ENCODE data around the gene EPB41L2. TPM values are rescaled to one million over a fixed set of nuclear protein-coding genes. Genes with fewer than 3 reads are reported as not detected.
"Not testable (repeated sequence)": the region's sequence is repeated elsewhere in the genome, so short reads cannot be mapped to it uniquely, and the experiment has no call there.

EPB41L2 gene
- total RNA-seq, 1 donor from 2014 or later, result 314 TPM

GRCh38 chr6:130923350-130923749 is 139.7 kb downstream of the EPB41L2 start:
- DNase-seq (ENCODE audit: low spot score), result no peak
- Mint-ChIP-seq H3K4me3 (ENCODE audit: unreplicated experiment) (no peak overlapping the region), H3K9me3 (ENCODE audit: unreplicated experiment) (no peaks in the 10 kb centered on the region), H3K27me3 (ENCODE audit: unreplicated experiment) (peaks cover 2% of the 10 kb centered on the region), H3K4me1 (ENCODE audit: unreplicated experiment) (peaks cover 8% of the 10 kb centered on the region), H3K27ac (ENCODE audit: unreplicated experiment) (no peak overlapping the region), H3K36me3 (ENCODE audit: low read depth, unreplicated experiment) (peaks cover 5% of the 10 kb centered on the region)
- TF ChIP-seq CTCF (IDR thresholded peaks at IDR 0.05; ENCODE audit: unreplicated experiment), result no peak

- H3K4me1 Mint-ChIP-seq (ENCODE audit: unreplicated experiment), result peaks cover 8% of the 10 kb centered on the region
- H3K27ac Mint-ChIP-seq (ENCODE audit: unreplicated experiment), result no peak overlapping the region
- H3K36me3 Mint-ChIP-seq (ENCODE audit: low read depth, unreplicated experiment), result peaks cover 5% of the 10 kb centered on the region
Observed at GRCh38 chr6:130922922-130923321, 140.1 kb downstream of the EPB41L2 start.

GRCh38 chr6:130920969-130921368 is 142.1 kb downstream of the EPB41L2 start:
- H3K4me3 Mint-ChIP-seq (ENCODE audit: unreplicated experiment), result no peak overlapping the region
- H3K27me3 Mint-ChIP-seq (ENCODE audit: unreplicated experiment), result peaks cover 2% of the 10 kb centered on the region
- H3K4me1 Mint-ChIP-seq (ENCODE audit: unreplicated experiment), result peaks cover 7% of the 10 kb centered on the region
- H3K27ac Mint-ChIP-seq (ENCODE audit: unreplicated experiment), result no peak overlapping the region
- no peak for TF ChIP-seq CTCF (IDR thresholded peaks at IDR 0.05; ENCODE audit: unreplicated experiment)
- H3K36me3 Mint-ChIP-seq (ENCODE audit: low read depth, unreplicated experiment), result peaks cover 15% of the 10 kb centered on the region
- no peak for DNase-seq (ENCODE audit: low spot score)
- H3K9me3 Mint-ChIP-seq (ENCODE audit: unreplicated experiment), result no peaks in the 10 kb centered on the region

More at GRCh38 chr6:130922922-130923321, 140.1 kb downstream of the EPB41L2 start:
- Mint-ChIP-seq H3K4me3 (ENCODE audit: unreplicated experiment) (no peak overlapping the region), H3K27me3 (ENCODE audit: unreplicated experiment) (peaks cover 2% of the 10 kb centered on the region), H3K9me3 (ENCODE audit: unreplicated experiment) (no peaks in the 10 kb centered on the region)
- no peak for DNase-seq (ENCODE audit: low spot score)
- no peak for TF ChIP-seq CTCF (IDR thresholded peaks at IDR 0.05; ENCODE audit: unreplicated experiment)

- peaks cover 4% of the 10 kb centered on the region for H3K27me3 Mint-ChIP-seq (ENCODE audit: unreplicated experiment)
- no peak overlapping the region for H3K4me3 Mint-ChIP-seq (ENCODE audit: unreplicated experiment)
- peaks cover 3% of the 10 kb centered on the region for H3K4me1 Mint-ChIP-seq (ENCODE audit: unreplicated experiment)
- no peak overlapping the region for H3K27ac Mint-ChIP-seq (ENCODE audit: unreplicated experiment)
- peaks cover 11% of the 10 kb centered on the region for H3K36me3 Mint-ChIP-seq (ENCODE audit: low read depth, unreplicated experiment)
- H3K9me3 Mint-ChIP-seq (ENCODE audit: unreplicated experiment), result no peaks in the 10 kb centered on the region
- no peak for DNase-seq (ENCODE audit: low spot score)
- no peak for TF ChIP-seq CTCF (IDR thresholded peaks at IDR 0.05; ENCODE audit: unreplicated experiment)
Observed at GRCh38 chr6:130918171-130918570, 144.9 kb downstream of the EPB41L2 start.

GRCh38 chr6:130915606-130916005 is 147.4 kb downstream of the EPB41L2 start:
- DNase-seq (ENCODE audit: low spot score); H3K4me1 Mint-ChIP-seq (ENCODE audit: unreplicated experiment); H3K27ac Mint-ChIP-seq (ENCODE audit: unreplicated experiment); H3K4me3 Mint-ChIP-seq (ENCODE audit: unreplicated experiment); H3K27me3 Mint-ChIP-seq (ENCODE audit: unreplicated experiment); H3K9me3 Mint-ChIP-seq (ENCODE audit: unreplicated experiment): not testable (repeated sequence)
- H3K36me3 Mint-ChIP-seq (ENCODE audit: low read depth, unreplicated experiment), result peaks cover 13% of the 10 kb centered on the region

Measured in endothelial cell (in vitro differentiated cells).